Heart right ventricle (tissue), 16 donors: ENCODE data around the gene PRDM16. TPM values are rescaled to one million over a fixed set of nuclear protein-coding genes. Genes with fewer than 3 reads are reported as not detected.

Experiments
- ATAC-seq, 8 donors: fragments of 200-7000 bp; cut with Tn5 transposase; one replicate each; pipeline ENCODE4 v1.9.1; 2020; ENCODE audit warnings: mild to moderate bottlenecking in 8 of 8, moderate library complexity in 8 of 8, moderate number of reproducible peaks in 1 of 8
- DNase-seq, 2 donors: peaks; one replicate each; pipeline ENCODE4 v3.0.0-alpha.2; 2020
- H3K27ac ChIP-seq, 10 donors: fragments of 200-600 bp; sonication (generic) in 2 of 10; one replicate each; pipeline versions ENCODE4 v1.5.0 to v1.8.0; 2020 to 2022; ENCODE audit warnings: mild to moderate bottlenecking in 3 of 10
- H3K27me3 ChIP-seq, 7 donors: fragments of 200-600 bp; one replicate each; pipeline ENCODE4 v1.8.0; 2021 to 2022; ENCODE audit warnings: mild to moderate bottlenecking in 2 of 7
- H3K36me3 ChIP-seq, 9 donors: fragments of 200-600 bp; sonication (generic) in 1 of 9; one replicate each; pipeline versions ENCODE4 v1.5.0 to v1.8.0; 2020 to 2022; ENCODE audit warnings: mild to moderate bottlenecking in 2 of 9
- H3K4me1 ChIP-seq, 9 donors: fragments of 200-600 bp; sonication (generic) in 1 of 9; one replicate each; pipeline versions ENCODE4 v1.5.0 to v1.8.0; 2020 to 2022; ENCODE audit warnings: mild to moderate bottlenecking in 4 of 9
- H3K4me3 ChIP-seq, 10 donors: fragments of 200-600 bp; sonication (generic) in 2 of 10; one replicate each; pipeline versions ENCODE4 v1.5.0 to v1.8.0; 2020 to 2022; ENCODE audit warnings: mild to moderate bottlenecking in 7 of 10, moderate library complexity in 2 of 10
- H3K9me3 ChIP-seq, 11 donors: fragments of 200-600 bp in 10 of 11; sonication (generic) in 2 of 11; one replicate each; pipeline versions ENCODE4 v1.5.0 to v1.8.0; 2013 to 2022; ENCODE audit warnings: mild to moderate bottlenecking in 2 of 11, control low read depth in 1 of 11, moderate library complexity in 1 of 11
- WGBS, 2 donors: extraction: QIAGEN DNeasy Blood & Tissue Kit; methylation state at CpG; one replicate each; pipeline ENCODE4 v1.1.7; 2013; ENCODE audit warnings: inconsistent platforms in 1 of 2; 5-methylcytosine and 5-hydroxymethylcytosine counted together
- intact Hi-C, 10 donors: fragments of 100-400 bp; cut with DNase I; formaldehyde crosslinking; loops; one replicate each; pipeline versions ENCODE4 v1.11.1 to v1.14.2; 2022
- polyA plus RNA-seq, 2 donors: library from polyadenylated mRNA; stranded (reverse); fragments of 200-250 nt; gene quantifications; one replicate each; pipeline ENCODE4 v1.2.3, GENCODE V29; 2013
- total RNA-seq, 10 donors: library from RNA; stranded (reverse); fragmentation: NEBNext Ultra II Directional in 3 of 10; extraction: Animal tissue kit (Norgen Biotek cat#: 25700) in 3 of 10; gene quantifications; one replicate each; pipeline versions ENCODE4 v1.2.1 to v1.2.4, GENCODE V29; 2021 to 2023
- TF ChIP-seq, protein P1 (sequence below), 9 donors: fragments of 200-600 bp; sonication (generic) in 2 of 9; IDR thresholded peaks; one replicate each; pipeline versions ENCODE4 v1.5.0 to v1.8.0; 2021 to 2022; ENCODE audit warnings: antibody characterized with exemption in 9 of 9, mild to moderate bottlenecking in 5 of 9, moderate library complexity in 1 of 9
- donor health status: Arrhythmogenic right ventricular cardiomyopathy.
- donor health status: ischemic (EF 13 %, LVEDD 7.1; RV severe dilation, severe dysfunction).
- donor health status: healthy with polysubstance abuse.
- donor health status: DM: no; HTN: yes; CAD: no.
- donor health status: DM: no; HTN: no; CAD: no.
- donor health status: ischemic (EF 25% LVEDD 6.9; RV normal size, moderate dysfunction).
- donor health status: ischemic (EF 25% LVEDD 5.7; RV mildly dilated, moderate dysfunction).
- donor health status: healthy.
- donor health status: DM: yes; HTN: yes; CAD: no.
- donor health status: Ischemic cardiomyopathy.
- donor health status: ischemic (EF 35%, LVEDD 5.7; RV mildly dilated, moderate dysfunction).
- donor health status: nonischemic (EF 11% LVEDD 7.7; RV severe dilation, severe dysfunction).
- donor health status: DM: yes; HTN: yes; CAD: no.
- donor health status: PGD.
- donor health status: ischemic (EF 29% LVEDD 5.4; RV normal size, mild dysfunction).
- donor health status: nonischemic (EF 23%, LVEDD 6.1; RV moderate dilation, normal function).

The PRDM16 gene
- total and polyA plus RNA-seq, 12 donors: 4.1 to 25.9 (median 14.8) TPM

DNA sequence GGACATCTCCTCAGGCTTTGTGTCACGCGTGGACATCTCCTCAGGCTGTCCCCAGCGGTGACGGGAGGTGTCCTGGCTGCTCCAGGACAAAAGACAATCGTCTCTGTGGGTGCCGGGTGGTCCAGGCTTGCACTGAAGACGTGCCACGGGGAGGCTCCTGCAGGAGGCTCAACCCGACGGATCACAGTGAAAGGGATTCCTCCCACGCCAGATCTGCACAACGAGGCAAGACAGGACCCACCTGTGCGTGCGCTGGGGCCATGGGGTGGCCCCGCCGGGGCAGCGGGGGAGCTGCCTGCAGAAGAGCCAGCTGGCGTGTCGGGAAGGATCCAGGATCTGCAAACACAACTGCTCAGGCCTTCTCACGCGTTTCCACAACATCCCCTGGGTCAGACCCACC lies 366.7 kb downstream of the PRDM16 start:
- H3K4me3 ChIP-seq: no peak overlapping the region
- 69 to 80% methylated on average over 20 to 21 of the region's 21 CpGs for WGBS, 2 donors
- H3K27ac ChIP-seq: no peak overlapping the region
- TF ChIP-seq, protein P1, sequence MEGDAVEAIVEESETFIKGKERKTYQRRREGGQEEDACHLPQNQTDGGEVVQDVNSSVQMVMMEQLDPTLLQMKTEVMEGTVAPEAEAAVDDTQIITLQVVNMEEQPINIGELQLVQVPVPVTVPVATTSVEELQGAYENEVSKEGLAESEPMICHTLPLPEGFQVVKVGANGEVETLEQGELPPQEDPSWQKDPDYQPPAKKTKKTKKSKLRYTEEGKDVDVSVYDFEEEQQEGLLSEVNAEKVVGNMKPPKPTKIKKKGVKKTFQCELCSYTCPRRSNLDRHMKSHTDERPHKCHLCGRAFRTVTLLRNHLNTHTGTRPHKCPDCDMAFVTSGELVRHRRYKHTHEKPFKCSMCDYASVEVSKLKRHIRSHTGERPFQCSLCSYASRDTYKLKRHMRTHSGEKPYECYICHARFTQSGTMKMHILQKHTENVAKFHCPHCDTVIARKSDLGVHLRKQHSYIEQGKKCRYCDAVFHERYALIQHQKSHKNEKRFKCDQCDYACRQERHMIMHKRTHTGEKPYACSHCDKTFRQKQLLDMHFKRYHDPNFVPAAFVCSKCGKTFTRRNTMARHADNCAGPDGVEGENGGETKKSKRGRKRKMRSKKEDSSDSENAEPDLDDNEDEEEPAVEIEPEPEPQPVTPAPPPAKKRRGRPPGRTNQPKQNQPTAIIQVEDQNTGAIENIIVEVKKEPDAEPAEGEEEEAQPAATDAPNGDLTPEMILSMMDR (IDR thresholded peaks at IDR 0.05): no peak
- ATAC-seq (no peak), DNase-seq (peak in 1 of 2 donors; percentile 5)
- peaks cover 0 to 28% (median 14%) of the 10 kb centered on the region in 7 donors for H3K27me3 ChIP-seq
- H3K9me3 ChIP-seq: no peaks in the 10 kb centered on the region
- no peaks in the 10 kb centered on the region for H3K4me1 ChIP-seq
- intact Hi-C loops: loop anchor here in 1 of 10 donors (1.0 kb wide), 1 partner anchor 44 kb away; no protein-coding TSS in a partner anchor
- H3K36me3 ChIP-seq: peaks cover 0 to 20% (median 0%) of the 10 kb centered on the region in 9 donors

DNA sequence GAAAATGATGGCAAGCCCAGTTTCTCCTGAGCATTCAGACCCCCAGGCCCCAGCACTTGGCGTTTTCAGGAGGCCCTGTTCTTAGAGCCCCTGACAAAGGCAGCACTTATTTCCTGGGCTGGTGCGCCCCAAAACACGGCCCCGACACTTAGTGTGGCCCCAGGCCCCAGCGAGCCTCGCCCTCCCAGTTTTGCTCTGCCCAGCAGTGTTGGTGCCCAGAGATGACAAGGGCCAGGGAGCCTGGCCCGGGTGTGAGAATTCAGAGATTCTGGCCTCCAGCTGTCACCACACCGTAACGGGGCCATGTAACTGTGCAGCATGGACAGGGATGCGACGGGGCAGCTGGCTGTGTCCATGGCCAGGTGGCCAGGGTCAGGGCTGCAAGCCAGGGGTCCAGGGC lies 367.4 kb downstream of the PRDM16 start:
- WGBS, 2 donors: 88 to 93% methylated on average over 11 of the region's 11 CpGs
- Histone ChIP-seq H3K36me3 (peaks cover 0 to 12% (median 0%) of the 10 kb centered on the region in 9 donors), H3K27ac (no peak overlapping the region), H3K27me3 (peaks cover 0 to 36% (median 22%) of the 10 kb centered on the region in 7 donors), H3K4me1 (no peaks in the 10 kb centered on the region), H3K9me3 (no peaks in the 10 kb centered on the region), H3K4me3 (no peak overlapping the region)
- ATAC-seq: no peak
- intact Hi-C loops: no loop called here
- TF ChIP-seq, protein P1 (IDR thresholded peaks at IDR 0.05): no peak
- peak in 1 of 2 donors; percentile 8 for DNase-seq

DNA sequence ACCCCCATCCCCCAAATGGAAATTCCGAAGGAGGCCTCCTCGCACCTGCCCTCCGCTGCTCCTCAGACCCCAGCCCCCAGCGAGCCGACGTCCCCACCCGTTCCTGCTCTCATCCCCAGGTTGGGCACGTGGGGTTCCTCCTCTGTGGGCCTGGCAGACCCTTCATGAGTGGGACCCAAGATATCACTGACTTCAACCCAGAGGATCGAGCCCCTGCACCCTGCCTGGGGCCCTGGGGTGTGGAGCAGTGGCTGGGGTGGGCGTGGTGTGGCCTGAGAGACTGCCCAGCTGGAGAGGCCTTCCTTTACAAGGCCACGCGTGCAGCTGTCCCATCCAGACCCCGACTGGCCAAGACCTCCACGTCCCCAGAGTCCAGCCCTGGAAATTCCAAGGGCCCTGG lies 367.9 kb downstream of the PRDM16 start:
- Histone ChIP-seq H3K9me3 (no peaks in the 10 kb centered on the region), H3K27ac (no peak overlapping the region), H3K4me1 (no peaks in the 10 kb centered on the region), H3K27me3 (peaks cover 0 to 41% (median 27%) of the 10 kb centered on the region in 7 donors), H3K36me3 (peaks cover 0 to 10% (median 0%) of the 10 kb centered on the region in 9 donors), H3K4me3 (no peak overlapping the region)
- WGBS, 2 donors: 80 to 86% methylated on average over 14 of the region's 14 CpGs
- ATAC-seq: peak in 1 of 8 donors; percentile 24
- TF ChIP-seq, protein P1 (IDR thresholded peaks at IDR 0.05): no peak
- peak in 1 of 2 donors; percentile 3 for DNase-seq
- intact Hi-C loops: no loop called here

DNA sequence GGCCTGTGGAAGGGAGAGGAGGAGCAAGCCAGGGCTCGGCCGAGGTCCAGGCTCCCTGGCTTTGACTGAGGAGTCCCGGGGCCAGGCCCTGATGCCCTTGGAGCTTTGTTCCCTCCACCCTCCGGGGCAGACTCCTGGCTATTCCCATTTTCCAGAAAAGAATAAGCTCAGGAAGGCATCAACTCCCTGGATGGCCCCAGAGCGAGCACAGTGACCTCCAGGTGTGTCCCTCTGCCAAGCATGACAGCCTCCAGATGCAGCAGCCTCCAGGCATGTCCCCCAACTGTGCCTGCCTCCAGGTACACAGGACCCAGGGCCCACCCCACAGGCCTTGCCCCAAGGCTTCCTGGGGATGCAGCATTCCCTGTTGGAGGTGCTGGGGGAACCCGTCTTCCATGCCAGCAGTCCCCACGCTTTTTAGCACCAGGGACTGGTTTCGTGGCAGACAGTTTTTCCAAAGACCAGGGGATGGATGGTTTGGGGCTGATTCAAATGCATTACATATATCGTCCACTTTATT lies 369.7 kb downstream of the PRDM16 start:
- WGBS, 2 donors: 80 to 87% methylated on average over 9 of the region's 9 CpGs
- intact Hi-C loops: no loop called here
- TF ChIP-seq, protein P1 (IDR thresholded peaks at IDR 0.05): no peak
- DNase-seq: peak in 1 of 2 donors; percentile 5
- Histone ChIP-seq H3K27ac (no peak overlapping the region), H3K9me3 (no peaks in the 10 kb centered on the region), H3K36me3 (peaks cover 0 to 9% (median 0%) of the 10 kb centered on the region in 9 donors), H3K4me3 (no peak overlapping the region), H3K4me1 (no peaks in the 10 kb centered on the region), H3K27me3 (peaks cover 0 to 58% (median 43%) of the 10 kb centered on the region in 7 donors)
- no peak for ATAC-seq
